SH-SY5Y (cell line): ENCODE measurements around the gene CD47.

Source experiments
- GATA2 ChIP-seq: IDR thresholded peaks from 2 replicates; pipeline ENCODE4 v1.6.1; 2011; ENCODE audit warnings: mild to moderate bottlenecking, low read depth, low read length
- GATA3 ChIP-seq: IDR thresholded peaks from 2 replicates; pipeline ENCODE4 v1.6.1; 2011; ENCODE audit warnings: low read depth, mild to moderate bottlenecking, low read length, moderate library complexity

The CD47 gene

DNA sequence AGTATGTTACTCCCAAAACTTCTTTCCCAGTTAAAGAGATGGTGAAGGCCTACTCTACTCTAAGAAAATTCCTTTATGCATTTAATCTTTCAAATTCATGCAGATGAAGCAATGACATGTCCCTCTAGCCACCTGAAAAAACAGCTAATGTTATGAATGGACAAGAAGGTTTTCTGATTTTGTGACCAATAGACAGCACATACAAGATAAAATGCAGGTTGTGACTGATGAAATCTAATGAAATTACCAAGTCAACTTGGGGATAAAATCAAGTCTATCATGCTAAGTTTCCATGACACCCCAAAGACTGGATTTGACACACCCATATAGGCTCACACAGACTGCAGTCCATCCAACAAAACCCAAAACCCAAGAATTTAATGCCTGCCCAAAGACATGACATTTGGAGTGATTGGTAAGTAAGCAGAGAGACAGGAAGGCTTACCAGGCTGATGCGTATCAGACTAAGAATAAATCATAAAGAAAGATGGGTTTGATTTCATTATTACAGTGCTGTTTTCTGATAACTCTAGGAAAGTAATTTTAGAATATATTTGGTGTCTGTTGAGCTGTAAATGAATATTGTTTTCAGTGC is 26.4 kb downstream of the CD47 start:
- TF ChIP-seq GATA2 (no peak), GATA3 (no peak)

DNA sequence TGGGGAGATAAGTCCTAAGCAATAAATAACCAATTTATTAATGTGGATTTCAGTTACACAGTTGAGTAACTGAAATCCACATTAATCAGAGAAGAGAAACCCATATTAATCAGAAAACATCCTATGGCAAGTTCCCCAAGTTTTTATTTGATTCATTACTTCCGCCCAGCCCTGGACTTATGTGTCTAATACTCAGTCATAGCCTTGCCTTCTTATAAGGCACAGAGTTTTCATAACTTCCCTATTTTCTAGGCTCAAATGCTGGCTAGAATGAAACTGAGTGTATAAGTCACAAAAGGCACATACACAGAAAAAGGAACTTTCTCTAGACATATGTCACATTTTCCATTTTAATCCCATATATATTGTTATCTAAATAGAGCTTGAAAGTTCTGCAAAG is 28.8 kb downstream of the CD47 start:
- TF ChIP-seq GATA2 (no peak), GATA3 (no peak)

DNA sequence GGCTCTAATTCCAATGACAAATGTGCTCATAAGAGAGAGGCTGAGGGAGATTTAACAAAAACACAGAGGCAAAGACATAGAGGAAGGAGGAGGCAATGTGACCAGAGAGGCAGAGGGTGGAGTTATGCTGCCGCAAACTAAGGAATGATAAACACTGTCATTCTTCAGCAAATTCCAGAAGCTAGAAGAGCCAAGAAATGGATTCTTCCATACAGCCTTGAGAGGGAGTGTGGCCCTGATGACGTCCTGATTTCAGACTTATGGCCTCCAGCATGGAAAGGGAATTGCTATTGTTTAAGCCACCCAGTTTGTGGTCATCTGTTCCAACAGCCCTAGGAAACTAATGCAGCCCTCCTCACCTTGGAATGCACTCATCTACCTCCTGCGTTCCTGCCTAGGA is 30.5 kb downstream of the CD47 start:
- TF ChIP-seq GATA3 (no peak), GATA2 (no peak)

DNA sequence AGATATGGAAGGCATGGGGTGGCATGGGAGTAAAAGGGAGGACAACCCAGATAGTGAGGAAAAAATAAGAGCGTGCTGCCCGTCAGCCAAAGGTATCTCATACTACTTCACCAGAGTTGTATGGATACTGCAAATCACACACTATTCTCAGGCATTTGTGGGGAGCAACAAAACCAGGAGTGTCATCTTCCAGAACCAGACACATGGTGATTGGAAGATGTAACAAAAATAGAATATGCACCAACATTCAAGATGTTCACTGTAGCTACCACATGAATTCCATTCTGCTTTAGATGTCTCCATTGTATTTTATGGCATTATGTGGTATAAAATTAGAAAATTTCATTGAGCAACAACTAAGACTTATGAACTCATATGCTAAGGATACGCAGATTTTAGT is 34.9 kb downstream of the CD47 start:
- TF ChIP-seq GATA3 (no peak), GATA2 (no peak)

DNA sequence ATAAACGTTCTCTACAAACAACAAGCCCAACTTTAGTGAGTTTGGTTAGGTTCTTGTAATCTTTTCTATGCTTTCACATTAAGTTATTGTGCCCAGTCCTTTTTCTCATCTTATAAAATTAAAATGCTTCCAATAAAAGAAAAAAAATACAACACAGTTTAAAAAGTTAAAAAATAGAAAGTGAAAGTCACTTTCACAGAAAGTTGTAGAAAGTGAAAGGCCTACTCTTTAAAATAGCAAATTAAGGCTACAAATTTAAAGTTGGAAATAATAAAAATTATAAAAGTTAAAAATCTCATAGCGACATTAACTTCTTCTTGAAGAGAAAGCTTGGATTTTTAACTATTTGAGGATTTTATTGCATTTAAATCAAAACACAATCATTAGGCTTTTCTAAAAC is 35.9 kb downstream of the CD47 start:
- TF ChIP-seq GATA3 (no peak), GATA2 (no peak)

DNA sequence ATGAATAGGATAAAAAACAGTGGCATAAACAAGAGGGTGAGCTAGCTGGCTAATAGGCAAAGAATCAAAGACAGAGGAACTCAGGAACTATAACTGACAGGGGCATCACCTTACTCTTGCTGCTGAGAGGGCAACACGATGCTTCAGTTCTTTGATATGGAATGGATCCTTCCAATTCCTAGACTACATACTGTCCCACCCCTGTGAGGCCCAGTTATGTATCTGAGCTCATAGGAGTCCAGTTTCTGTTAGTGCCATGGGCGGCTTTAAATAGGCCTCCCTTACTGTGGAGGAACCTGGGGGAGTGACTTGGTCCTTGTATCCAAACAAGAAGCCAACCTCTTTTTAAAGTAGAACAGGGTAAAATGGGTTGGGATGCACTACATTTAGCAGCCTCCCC is 37.3 kb downstream of the CD47 start:
- TF ChIP-seq GATA3 = no peak
- TF ChIP-seq GATA2 = no peak

DNA sequence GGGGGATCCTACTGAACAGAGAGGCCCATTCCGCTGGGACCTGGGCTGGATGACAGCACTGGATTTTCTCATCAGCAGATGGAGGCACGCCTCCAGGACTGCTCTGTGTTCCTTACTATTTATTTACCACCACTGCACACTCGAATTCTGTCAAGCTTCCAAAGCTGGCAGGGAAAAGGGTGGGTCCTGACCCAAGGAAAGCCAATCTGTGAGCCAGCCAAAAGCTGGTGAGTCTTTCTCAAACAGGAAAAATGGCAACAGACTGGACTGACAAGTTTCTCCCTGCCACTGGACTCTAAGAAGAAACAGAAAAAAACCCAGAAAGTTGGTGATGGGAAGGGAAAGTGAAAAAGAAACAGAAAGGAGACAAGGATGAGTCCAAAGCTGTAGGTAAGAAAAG is 37.8 kb downstream of the CD47 start:
- no peak for TF ChIP-seq GATA3
- no peak for TF ChIP-seq GATA2

DNA sequence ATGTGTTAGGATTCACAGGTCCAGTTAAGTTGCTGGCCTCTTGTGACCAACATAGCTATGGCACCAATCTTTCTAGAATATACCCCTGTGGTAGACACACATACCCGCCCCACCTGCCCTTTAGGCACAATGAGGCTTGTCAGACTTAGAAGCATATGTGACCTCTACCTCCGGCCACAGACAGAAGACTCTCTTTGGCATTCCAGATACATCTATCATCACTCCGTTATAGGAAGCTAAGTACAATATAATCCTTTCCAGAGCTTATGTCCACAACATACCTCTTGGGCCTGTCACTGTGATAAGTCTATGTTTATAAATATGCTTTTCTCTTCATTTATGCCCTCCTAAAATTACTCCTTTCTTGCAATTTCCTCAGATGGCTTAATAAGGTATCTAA is 39.8 kb downstream of the CD47 start:
- TF ChIP-seq GATA2 (no peak), GATA3 (no peak)

DNA sequence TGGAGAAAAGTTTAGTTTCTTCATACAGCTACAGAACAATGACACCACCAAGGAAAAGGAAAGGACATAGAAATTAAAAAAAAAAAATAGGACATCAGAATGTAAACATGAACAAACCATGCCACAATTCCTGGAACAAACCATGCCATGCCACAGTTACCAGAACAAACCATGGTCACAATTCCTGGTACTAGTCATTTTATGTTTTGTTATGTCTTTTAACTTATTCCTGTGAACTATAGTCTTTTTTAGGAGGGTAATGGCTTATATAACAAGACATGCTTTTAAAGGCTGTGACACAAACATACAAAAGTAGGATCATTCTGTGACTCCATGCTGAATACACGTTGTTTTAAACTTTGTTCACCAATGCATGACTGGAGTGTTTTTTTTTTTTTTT is 42.8 kb downstream of the CD47 start:
- no peak for TF ChIP-seq GATA2
- TF ChIP-seq GATA3 = no peak

DNA sequence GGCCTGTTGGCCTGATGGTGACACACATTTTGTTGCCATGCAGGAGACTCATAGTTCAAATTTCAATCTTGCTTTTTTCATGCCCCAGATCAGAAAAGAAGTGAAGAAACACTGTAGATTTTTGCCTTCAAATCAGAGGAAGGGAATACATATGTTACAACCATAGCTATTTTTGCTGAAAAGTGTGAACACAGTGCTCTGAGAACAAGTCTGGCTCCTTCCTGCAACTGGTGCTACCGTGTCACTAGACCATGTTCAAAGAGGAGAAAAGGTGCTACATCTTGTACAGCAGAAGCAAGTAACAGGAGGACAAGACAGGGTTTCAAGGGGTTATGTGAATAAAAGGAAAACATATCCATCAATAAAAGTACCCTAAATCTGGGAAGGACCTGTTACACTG is 44.6 kb downstream of the CD47 start:
- no peak for TF ChIP-seq GATA3
- TF ChIP-seq GATA2 = no peak

DNA sequence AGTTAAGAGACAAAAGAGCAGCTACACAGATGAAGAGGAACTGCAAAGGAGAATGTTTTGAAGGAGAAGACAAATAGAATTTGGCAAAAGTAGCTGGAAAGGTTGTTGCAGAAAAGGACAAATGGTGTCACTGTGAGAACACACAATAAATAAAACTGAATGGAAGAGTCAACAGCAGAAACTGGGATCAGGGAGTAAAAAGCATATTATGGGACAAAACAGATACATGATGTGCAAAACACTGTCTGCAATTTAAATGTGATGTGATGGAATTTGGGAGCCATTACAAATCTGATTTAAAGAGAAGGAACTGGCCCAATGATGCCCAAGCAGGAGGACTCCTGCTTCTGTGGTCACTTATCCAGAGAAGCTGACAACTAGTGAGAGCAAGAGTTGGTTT is 46.1 kb downstream of the CD47 start:
- no peak for TF ChIP-seq GATA2
- no peak for TF ChIP-seq GATA3

DNA sequence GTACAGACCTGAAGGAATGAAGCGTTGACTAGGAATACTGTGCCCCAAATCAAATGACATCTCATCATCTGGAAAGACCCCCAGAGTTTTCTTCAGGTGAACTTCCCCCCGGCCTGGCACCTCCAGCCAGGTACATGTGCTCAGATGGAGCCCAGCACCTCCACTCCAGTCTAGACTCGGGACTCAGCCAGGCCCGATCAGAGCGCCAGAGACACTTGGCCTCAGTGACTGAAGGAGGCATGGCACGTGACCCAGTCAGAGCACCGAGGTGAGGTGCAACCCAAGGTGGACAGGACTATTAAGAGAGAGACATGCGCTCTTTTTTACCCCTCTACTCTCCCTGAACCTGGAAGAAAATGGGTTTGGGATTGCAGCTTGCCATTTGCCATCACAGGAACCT is 48.5 kb downstream of the CD47 start:
- no peak for TF ChIP-seq GATA2
- TF ChIP-seq GATA3 = no peak

DNA sequence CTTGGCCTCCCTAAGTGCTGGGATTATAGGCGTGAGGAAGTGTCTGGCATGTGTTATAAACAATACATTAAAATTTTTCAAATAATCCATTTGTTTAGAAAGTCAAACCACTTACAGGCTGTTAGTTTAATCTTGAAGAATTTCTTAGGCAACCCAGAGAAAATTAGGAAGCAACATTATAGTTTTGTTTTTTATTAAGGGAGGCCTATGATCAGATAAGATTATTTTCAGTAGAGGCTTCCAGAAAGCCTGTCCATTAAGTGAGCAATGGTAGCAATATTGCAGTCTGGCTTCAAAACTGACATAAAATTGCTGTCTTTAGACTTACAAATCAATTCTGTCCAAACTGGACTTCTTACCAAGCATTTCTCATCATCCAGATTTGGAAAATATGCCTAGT is 49.6 kb downstream of the CD47 start:
- TF ChIP-seq GATA2 (no peak), GATA3 (no peak)

DNA sequence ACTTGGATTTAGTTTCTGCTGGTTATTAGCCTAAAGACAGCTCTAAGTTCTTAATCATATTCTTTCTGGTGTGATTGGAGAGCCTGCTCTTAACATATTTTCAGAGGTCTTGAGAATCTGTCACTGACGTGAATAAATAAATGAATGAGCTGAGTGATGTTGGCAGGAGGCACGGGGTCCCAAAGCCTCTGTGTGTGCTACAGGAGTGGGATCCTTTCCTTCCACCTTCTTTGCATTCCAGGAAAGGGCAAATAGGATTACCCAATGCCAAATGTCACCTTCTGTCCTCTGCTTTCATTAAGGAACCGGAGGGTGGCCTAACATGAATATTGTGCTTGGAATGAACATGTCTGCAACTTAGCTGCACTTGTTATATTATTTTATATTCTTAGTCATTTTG is 53.1 kb downstream of the CD47 start:
- no peak for TF ChIP-seq GATA3
- TF ChIP-seq GATA2 = no peak

DNA sequence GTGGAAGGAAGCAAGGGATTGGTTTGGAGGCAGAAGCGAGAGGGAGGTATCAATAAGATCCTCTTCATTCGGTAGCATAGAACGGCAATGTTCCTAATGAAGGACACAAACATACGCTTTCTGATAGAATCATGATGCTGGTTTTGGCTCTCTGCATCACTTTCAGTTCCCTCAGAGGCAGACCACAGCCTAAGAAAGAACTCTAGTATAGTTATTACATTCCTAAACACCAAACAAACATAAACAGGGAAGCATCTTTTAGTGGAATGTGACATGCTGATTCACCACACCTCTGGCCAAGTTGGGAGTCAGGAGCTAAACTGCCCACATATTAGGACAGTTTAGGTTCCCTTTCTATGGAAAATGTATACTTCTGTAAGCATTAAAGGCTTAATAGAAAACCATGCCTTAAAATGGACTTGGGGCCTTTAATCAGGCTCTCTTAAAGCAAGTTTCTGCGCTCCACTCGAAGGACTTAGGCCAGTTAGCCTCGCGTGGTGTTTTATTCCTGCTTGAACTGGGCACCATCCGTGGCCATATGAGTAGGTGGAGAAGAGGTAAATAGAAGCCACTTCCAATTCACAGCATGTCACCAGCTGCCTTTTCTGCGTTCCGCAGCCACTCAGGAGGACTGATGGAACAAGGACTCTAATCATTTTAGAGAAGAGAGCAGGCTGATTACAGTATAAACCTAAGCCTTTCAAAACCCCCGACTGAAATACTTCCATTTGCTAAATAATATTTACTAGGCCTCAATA is 53.7 kb downstream of the CD47 start:
- TF ChIP-seq GATA3 (no peak), GATA2 (no peak)
